Middle frontal gyrus (tissue), 1 donor: ENCODE data around the gene CLDND1.

Experiments
- DNase-seq: peaks from one replicate; pipeline ENCODE4 v3.0.0-alpha.2; 2015; ENCODE audit warnings: low spot score; ENCODE audit errors: extremely low spot score

The CLDND1 gene

DNA sequence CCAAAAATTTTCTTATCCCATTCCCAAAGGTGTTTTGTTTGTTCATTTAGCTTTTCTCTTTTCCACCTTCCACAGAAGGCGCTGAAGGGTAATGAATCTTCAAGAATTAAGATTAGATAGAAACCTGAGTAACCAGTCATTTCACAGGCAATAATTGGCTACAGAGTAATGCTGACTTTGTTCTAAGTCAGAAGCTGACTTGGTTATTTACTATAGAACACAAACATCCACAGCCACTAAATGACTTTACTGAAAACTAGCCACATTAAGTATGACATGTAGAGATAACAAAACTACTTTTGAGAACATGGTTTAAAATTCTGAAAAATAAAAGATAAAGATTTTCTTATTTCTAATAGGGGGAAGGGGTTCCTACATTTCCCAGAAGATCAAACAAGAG lies 7.8 kb downstream of the CLDND1 start:
- DNase-seq = no peak

DNA sequence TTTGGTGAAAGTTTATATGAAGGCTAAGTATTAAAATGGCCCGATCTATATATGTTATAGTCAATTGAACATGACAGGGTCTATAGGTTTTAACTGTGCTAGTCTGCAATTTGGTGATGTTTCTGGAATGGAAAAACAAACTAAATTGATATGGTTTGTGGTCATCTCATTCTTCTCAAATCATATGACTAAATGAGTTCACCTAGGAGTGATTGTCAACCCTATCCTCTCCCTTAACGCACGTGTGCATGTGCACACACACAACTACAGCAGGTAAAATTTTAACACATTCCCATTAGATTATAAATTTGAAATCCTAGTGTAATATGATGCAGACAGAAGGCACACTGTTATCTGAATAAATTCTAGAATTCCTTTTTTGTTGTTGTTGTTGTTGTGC lies 9.0 kb downstream of the CLDND1 start:
- no peak for DNase-seq

GRCh38 chr3:98513091-98513511 lies 9.6 kb downstream of the CLDND1 start:
- DNase-seq = no peak

DNA sequence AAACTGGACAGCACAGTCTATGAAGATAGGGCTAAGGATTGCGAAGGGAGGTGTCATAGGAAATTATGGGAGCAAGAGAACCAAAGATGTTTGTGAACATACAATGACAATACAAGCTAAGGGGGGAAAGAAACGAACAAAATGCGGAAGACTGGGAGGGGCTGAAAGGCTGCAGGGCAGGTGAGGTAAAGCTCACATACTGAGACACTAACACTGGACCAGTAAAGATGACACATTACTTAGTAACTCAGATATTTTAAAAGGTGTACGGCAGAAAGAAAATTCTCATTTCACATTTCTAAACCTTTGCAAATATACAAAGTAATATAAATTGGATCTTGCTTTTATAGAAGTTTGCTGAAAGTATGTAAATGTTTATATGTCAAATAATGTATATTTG lies 10.1 kb downstream of the CLDND1 start:
- no peak for DNase-seq

DNA sequence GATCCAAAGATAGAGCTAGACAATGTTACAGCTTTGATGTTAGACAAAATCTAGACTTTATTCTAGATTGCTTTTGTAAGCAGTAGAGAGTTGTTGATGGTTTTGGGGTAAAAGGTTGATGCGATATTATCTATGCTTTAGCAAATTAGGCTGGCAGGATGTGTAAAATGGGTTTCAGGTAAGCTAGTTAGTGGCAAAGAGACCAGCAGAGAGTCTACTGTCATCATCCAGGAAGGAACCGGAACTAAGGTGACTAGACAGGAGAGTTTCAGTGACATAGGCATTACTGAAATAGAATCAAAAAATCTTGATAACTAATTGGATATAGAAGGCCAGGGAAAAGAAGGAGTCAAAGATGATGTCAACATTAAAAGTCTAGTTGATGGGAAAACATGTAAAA lies 14.1 kb downstream of the CLDND1 start:
- DNase-seq = no peak

DNA sequence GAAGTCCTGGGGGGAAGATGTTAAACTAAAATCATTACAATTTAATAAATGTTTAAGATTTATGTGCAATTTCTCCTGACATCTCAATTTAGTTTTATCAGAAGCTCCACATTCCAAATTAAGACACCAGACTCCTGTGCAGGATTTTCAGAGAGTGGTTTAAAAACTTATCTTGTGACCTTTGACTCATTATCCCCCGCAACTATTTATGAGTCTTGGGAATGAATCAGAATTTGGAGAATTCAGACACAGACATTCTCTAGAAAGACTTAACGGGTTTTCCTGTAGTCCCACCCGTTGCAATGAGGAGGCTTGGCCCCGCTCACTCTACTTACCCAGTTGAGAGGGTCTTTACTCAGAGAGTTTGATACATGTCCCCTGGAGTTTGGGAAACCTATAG lies 18.2 kb downstream of the CLDND1 start:
- DNase-seq = no peak

DNA sequence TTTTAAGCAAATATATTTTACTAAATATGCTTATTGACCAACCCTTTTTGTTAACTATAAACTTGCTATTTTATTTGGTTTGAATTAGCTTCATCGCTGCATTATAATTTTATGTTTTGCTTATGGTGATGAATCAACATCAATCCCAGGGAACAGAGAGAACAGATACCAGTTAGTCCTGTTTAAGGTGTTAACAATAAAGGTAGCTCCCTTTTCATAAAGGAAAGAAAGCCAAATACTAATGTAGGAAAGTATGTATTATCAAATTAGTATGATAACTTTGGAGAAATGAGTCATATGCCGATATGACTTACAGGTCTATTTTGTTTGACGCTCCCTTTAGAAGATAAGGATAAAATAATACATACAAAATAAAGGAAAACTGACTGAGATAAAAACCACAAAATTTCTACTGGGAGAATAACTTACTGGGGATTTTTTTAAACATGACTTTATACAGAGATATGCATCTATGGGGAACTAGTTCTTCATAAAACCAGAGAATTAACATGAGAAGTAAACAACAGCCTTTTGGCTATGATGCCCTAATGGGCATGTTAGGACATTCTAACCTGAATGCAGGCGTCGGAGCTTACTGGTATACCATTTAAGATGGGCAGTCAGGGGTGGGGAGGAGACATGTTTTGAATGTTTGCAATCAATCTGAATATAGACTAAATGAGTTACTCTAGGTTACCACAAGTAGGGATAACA lies 20.7 kb downstream of the CLDND1 start:
- DNase-seq = no peak

DNA sequence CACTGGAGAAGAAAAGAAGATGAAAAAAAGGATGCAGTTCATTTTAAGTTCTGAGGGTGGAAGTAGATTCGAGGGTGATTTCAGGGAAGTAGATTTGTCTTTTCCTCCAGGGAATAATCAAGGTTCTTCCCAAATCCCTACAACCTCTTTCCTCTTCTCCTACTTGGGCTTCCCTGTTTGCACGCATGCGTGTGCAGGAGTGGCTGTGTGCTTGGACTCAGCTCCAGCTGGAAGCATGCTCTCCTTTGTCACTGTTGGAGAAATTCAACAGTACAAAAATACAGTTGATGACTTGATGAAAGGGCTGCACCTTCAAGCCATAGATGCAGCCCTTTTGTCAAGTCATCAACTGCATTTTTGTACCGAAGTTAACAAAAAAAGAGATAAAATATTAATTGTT lies 21.4 kb downstream of the CLDND1 start:
- DNase-seq = no peak

DNA sequence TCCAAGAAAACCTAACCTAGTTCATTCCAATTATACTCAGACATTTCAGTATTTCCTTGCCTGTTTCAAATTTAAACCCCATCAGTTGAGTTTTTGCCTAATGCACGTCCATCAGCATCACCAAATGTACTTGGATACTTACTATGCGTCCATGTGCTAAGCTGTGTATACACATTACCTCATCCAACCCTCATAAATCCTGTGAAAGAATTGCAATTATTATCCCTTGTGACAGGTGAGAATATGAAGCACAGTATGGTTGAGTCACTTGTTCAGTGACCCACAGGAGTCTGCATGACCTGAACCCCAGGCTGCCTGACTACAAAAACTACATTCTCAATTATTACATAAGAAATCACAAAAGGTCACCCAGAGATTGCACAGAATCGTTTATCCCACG lies 22.7 kb downstream of the CLDND1 start:
- DNase-seq = no peak

GRCh38 chr3:98497381-98497780 lies 25.3 kb downstream of the CLDND1 start, which contains the start of gene OR5K2:
TSS of gene OR5K2 (plus strand) at chr3:98497681. CDS start at chr3:98497681, 0 bp downstream.
- no peak for DNase-seq

DNA sequence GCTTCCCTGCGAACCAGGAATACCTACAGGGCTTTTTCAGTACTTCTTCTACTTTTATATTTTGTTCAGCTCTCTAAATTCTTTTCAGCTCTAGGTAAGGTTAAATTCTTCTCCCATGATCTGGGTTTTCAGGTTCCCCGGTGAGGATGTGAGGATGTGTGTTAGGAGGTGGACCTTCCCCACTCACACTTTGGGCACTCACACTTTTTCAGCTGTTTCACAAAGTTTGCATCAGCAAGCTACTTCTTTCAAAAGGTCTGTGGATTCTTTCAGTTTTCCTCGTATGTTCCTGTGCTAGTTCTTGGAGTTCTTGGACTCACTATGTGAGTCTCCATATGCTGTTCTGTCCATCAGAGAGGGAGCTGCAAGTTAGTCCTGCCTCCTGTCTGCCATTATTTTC lies 39.1 kb downstream of the CLDND1 start:
- no peak for DNase-seq

- no peak for DNase-seq
These were observed 39.8 kb downstream of the CLDND1 start for GRCh38 chr3:98482717-98483482.
